Effector CD4-positive, alpha-beta T cell (primary cell): ENCODE measurements around the gene FAM240B.

Experiments
- DNase-seq: peaks from one replicate; pipeline ENCODE4 v3.0.0-alpha.2; 2020

FAM240B gene

GRCh38 chr9:38697776-38698300, 22.1 kb downstream of the FAM240B start:
- DNase-seq = no peak

GRCh38 chr9:38696999-38697398, 22.9 kb downstream of the FAM240B start:
- DNase-seq = no peak

GRCh38 chr9:38694676-38695075, 25.3 kb downstream of the FAM240B start:
- no peak for DNase-seq

DNA sequence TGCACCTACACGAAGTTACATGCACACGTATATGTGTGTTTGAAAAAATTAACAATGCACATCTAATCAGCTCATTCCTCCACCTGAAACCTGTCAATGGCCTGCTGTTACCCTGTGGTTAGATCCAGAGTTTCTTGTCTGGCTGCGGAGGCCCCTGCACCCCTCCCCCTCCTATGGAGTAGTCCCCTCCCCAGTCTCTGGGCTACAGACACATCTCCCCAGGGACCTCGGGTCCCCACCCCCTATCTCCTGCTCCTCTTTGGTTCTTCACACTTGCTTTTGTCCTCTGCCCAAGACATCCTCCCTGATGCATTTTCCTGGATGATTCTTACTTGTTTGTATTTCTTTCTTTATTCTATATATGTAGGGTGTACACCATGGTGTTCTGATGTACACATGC, 27.2 kb downstream of the FAM240B start:
- no peak for DNase-seq

DNA sequence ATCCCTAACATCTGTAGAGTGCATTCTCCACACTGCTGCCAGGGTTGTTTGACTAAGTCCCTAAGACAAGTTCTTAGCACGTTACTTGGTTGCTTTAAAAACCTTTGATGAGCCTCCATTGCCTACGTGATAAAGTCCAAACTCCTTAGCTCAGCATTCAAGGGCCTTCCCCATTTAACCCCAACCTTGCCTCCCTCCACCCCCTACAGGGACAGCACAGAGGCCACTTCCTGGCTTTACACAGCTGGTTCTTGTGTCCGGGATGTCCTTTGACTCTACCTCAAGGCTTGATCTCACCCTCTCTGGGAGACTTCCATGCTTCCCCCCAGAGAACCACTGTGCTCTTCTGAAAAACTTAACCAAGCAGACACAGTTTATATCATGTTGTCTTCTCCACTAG, 29.4 kb downstream of the FAM240B start:
- DNase-seq = no peak

- DNase-seq = no peak
Measured at GRCh38 chr9:38689678-38690077, 30.3 kb downstream of the FAM240B start.

GRCh38 chr9:38687992-38688391, 31.9 kb downstream of the FAM240B start:
- no peak for DNase-seq

DNA sequence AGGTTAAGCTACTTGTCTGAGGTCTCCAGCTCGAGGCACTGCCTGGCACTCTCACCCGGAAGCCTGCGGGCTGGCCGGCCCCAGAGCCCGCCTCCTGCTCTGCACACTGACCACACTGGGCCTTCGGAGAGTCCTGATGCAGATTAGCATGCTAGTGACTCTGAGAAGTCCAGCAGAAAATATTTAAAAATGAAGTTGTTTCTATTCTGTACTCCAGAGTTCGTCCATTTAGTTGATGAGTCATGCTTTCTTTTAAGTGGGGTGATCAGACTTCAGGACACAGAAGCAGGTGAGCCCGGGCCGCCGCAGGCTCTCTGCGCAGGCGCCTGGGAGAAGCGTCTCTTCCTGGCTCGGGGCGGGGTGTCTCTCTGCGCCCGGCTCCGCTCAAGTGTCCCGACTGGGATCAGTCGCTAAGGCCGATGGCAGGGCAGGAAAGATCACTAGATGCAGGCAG, 32.5 kb downstream of the FAM240B start:
- no peak for DNase-seq

DNA sequence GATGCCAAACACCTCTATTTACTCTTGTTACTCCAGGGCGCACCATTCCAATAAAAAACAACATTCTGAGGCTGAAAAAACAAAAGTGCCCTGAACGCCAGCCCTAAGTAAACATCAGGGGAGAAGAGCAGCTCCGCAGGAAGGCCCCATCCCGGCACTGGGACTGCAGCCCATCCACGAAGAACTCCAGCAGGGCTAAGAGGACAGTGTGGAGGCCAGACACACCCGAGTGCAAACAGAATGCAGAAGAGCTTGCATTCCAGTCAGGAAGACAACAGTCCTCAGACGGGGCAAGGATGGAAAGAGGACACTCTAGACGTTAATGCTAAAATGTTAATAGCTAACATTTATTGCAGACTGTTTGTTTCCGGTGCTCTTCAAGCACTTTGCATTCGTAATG, 33.0 kb downstream of the FAM240B start:
- DNase-seq = no peak

DNA sequence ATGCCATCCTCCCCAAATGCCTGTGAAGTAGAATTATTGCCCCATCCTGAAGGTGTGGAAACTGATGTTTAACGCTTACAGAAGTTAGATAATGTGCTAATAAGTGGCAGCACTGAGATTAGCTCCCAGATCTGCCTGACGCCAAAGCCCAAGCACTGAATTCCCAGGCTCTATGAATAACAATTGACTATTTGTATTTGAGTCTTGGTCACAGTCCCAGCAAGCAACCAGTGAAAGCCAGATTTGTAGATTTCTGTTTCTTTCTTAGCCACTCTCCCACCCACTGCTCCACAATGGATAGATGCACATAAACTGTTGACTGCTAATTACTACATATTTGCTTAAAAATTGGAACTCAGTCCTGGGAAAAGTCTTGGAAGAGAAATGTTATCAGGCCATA, 34.4 kb downstream of the FAM240B start:
- DNase-seq = no peak

GRCh38 chr9:38683336-38683735, 36.6 kb downstream of the FAM240B start:
- no peak for DNase-seq

DNA sequence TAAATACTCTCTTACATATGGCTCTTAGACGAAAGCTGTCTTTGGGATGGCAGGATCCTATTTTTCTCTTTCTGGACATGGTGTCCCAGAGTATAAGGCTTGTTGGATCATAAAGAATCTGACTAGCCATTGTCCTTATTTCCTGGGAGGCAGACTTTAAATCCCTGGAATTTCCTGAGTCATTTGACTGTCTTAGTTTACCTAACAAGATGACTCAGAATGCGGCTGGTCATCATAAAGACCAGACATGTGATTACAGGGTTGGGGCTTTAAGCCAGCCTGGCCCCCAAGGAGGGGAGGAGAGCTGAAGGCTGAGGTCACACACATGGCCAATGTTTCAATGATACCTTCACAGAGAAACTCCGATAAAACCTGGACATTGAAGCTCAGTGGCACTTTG, 37.2 kb downstream of the FAM240B start:
- no peak for DNase-seq

DNA sequence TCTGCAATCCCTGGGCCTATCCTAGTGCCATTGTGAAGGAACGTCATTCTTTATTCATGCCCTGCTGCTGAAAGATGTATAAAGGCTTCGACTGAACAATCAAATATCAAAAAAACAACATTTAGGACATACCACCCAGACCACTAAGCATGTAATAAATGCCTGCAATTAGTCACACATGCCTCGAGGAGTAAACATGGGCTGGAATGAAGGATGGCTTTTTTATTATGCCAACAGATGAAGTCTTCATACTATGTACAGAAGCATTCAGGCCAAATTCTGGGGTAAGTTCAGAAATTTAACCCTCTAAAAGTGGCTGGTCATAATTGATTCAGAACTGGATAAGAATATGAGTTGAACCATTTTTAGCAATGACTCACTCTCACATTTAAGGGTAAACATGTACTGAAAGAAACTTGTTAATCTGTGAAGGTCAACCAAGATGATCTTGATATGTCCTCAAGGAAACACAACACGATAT, 38.1 kb downstream of the FAM240B start:
- no peak for DNase-seq

GRCh38 chr9:38680837-38681445, 39.0 kb downstream of the FAM240B start:
- DNase-seq = no peak

DNA sequence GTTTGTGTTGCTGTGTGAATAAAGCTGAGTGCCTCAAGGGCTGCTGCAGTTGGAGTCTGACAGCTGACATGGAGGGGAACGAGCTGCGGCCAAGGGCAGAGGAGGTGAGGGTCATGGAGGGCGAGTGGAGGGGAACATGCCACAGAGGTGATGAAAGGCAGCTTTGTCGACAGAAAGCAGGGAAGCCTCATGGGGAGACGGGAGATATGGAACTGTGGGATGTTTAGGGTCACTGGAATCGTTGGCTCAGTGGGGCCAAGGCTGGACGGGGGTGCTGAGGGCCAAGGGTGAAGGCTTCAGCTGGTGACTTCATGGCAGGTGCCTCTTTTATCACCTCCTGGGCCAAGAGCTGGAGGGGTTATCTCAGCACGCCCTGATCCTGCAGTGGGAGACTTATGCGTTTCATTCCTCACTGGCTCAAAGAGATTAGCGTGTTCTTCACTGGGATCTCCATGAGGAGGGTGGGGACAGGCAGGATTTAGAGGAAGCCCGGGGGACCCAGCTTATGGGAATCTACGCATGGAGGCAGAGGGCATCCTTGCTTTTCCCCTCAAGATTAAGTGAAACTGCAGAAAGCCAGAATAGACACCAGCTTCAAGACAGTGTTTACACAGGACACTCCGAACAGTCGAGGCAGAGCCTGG, 42.2 kb downstream of the FAM240B start:
- DNase-seq = no peak

DNA sequence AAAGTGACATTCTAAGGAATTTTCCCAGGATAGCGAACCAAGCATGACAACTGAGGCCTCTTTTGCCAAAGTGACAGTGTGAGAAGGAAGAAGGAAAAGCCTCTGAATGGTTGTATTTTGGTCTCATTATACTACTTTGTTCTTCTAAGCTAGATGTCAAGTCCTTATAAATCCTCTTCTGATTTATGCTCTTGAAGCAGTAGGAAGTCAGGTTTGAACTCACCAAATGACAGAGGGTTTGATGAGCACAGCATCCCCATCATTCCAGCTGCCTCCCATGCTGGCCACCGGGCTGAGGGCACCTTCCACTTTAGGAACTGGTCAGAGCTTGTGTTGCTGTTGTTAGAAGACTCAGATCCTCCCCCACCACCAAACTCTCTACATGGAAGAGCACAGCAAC, 44.1 kb downstream of the FAM240B start:
- DNase-seq = no peak

- DNase-seq = no peak
Measured at GRCh38 chr9:38675211-38675610, 44.7 kb downstream of the FAM240B start.

DNA sequence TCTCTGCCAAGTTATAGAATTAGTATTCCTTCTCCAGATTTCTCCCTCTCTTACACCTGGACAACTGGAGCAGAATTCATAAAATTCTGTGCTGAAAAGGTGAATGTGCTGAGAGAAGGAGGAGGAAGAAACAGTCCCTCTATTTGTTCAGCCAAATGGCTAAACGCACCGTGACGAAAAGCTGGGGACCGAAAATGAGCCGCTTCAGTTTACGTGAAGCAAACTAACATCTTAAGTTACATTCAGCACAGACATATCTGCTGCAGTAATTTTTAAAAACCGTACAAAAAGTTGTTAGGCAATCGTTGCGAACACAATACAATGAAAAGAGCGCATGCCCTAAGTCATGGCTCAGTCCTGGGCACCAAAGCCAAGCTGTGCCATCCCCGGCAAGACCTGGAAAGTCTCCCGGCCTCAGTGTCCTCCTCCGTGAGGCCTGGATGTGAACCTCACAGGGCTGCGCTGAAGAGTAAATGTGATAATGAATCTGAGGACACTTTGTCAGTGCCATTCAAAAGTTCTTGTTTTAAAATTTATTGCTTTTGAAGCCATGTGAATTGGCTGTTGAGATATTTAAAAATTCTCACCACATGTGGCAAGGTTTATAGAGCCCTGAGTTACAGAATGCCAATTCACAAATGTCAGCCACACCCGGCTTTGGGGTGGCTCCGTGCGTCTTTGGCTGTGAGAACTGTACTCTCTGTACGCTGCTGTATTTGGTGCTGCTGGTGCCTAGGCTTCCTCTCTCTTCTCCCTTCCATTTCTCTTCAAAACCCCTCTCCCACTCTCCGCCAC, 46.3 kb downstream of the FAM240B start:
- no peak for DNase-seq

DNA sequence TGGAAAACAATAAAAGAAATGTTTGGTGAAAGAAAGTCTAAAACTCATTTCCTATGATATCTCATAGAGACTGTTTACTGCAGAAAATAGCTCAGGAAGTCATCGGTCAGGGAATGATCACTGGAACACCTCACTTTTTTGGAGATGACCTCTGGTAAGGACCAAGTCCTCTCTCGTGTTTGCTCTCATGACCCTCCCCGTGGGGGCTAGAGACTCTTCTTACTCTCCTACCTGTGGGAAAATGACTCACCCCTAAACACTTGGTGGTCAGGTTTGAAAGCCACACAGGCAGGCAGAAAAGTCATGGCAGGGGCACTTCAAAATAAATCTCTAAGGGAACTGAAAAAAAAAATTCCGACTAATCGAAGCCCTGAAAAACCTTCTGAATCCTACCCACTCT, 48.2 kb downstream of the FAM240B start:
- no peak for DNase-seq

GRCh38 chr9:38671372-38671731, 48.6 kb downstream of the FAM240B start:
- DNase-seq = no peak

DNA sequence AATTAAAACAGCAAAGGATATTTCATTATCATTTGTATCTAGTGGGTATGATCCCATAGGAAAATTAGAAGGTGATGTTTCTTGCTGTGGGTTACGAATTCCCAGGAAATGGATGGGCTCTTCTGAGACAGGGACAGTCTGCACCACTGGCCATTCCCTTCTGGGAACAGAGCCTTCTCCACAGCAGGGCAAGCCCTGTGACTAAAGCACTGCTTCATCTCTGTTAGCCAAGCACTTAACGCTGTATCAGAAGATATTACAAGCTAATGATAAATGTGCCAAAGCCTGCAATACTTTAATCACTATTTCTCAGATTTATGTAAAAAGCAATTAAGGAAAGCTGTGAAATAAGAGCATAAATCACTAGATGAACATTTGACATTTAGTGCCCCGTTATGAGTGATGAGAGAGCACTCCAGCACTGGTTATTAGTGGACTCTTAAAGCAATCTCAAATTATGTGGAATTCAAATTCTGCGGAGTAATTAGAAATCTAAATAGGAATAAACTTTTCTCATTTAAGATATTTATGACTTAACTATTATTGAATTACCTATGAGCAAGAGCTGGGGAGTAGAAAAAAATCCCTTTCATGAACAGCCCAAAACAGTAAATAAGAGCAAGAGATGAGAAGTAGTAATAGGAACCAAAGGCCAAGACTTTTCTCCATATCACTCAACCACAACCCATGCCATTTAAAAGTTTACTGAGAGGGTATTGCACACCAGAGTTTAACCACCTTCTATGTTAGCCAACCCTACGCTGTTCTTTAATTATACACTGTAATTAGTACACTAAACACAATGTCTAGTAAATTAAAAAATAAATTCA, 49.2 kb downstream of the FAM240B start:
- DNase-seq = no peak

GRCh38 chr9:38668791-38669466, 51.0 kb downstream of the FAM240B start:
- DNase-seq = no peak
